Measurements from ENCODE around the gene NEK3.
"Not testable (repeated sequence)": the region's sequence is repeated elsewhere in the genome, so short reads cannot be mapped to it uniquely, and the experiment has no call there.

The NEK3 gene

DNA sequence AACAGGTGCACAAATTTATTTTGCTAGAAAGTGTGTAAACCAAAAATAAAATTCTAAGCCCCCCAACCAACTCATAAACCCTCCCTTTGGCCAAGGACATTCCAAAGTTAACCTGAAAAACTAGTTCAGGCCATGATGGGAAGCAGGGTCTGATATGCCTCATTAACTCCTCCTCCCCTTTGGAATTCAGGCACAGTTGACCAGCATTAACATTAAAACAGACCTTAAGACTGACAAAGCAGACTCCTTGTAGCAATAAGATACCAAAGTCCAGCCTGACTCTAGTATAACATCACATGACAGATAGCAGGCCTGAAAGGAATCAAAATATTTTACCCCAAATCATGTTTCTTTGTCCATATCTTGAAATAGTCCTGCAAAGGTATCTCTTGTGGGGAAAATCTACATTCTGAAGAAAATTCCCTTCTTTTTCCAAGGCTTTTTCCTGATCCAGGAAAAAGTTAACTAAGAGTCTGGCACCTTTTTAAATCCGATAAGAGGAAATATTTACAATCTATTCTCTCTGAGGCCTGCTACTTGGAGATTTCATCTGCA lies 50.2 kb downstream of the NEK3 start:
- DNase-seq, result no peak

DNA sequence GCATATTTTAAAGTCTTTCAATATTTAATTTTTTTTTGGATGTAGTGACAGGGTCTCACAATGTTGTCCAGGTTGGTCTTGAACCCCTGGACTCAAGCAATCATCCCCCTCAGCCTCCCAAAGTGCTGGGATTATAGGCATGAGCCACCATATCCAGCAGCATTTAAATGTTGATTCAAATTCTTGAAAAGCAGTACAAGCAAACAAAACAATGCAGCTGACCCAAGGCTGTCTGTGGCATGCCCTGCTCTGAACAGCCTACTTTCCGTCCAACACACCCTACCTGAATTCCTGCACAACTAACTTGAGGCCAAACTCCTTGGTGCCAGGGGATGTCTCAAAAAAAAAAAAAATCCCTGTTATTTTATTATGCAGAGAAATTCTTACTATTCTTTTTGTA lies 53.6 kb downstream of the NEK3 start:
- DNase-seq, result no peak

DNA sequence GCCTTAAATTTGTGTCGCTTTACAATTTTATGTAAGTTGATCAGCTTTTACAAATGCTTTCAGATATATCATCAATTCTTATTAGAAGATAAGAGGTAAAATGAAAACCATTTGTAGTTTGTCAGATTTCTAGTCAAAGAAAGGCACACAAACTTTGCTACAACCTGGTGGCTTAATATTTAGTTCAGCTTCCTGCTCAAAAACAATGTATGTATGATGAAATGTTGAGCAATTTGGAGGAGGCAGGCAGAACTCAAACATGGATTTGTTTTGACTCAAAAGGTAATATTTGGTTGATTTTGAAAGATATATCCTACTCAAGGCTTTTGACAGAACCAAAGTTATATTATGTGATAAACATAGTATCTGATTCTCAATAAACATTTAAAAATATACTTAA lies 54.8 kb downstream of the NEK3 start:
- DNase-seq, result peak; percentile 10

DNA sequence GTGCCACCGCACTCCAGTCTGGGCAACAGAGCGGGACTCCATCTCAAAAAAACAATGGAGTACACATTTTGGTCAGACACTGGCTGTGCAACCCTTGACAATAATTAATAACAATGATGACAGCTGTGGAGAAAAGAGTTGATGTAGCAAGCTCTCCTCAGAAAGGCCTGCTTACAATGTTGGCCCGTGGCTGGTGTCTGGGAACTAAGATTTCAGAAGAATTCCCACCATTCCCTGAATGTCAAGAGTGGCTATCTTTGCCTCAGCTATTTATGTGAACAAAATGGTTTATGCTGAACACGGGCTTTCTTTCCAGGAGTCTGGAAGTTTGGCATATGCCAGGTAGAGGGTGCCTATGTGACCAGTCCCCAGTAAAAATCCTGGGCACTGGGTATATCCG lies 56.0 kb downstream of the NEK3 start:
- DNase-seq, result no peak

DNA sequence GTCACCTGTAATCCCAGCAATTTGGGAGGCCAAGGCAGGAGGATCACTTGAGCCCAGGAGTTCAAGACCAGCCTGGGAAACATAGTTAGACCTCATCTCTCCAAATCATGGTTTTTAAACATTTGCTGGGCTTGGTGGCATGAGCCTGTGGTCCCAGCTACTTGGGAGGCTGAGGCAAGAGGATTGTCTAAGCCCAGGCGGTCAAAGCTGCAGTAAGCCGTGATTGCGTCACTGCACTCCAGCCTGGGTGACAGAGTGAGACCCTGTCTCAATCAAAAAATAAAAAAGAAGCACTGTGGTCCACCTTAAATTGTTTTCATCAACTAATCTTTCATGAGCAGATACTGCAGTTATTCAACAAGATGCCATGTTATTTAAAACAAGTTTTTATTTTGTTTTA lies 57.0 kb downstream of the NEK3 start:
- DNase-seq, result not testable (repeated sequence)

DNA sequence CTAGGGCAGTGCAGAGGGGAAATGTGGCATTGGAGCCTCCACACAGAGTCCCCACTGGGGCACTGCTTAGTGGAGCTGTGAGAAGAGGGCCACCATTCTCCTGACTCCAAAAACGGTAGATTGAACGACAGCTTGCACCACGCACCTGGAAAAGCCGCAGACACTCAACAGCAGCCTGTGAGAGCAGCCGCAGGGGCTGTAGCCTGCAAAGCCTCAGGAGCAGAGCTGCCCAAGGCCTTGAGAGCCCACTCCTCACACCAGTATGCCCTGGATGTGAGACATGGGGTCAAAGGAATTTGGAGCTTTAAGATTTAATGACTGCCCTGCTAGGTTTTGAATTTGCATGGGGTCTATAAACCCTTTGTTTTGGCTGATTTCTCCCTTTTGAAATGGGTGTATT lies 62.2 kb downstream of the NEK3 start:
- no peak for DNase-seq

DNA sequence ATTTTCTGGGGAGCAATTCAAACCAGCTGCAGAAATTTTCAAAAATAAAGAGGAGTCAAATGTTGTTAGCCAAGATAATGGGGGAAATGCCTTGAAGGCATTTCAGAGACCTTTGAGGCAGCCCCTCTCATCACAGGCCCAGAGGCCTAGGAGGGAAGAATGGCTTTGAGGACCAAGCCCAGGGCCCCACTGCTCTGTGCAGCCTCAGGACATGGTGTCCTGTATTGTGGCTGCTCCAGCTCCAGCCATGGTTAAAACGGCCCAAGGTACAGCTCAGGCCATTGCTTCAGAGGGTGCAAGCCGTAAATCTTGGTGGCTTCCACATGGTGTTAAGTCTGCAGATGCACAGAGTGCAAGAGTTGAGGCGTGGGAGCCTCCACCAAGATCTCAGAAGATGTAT lies 62.6 kb downstream of the NEK3 start:
- no peak for DNase-seq

DNA sequence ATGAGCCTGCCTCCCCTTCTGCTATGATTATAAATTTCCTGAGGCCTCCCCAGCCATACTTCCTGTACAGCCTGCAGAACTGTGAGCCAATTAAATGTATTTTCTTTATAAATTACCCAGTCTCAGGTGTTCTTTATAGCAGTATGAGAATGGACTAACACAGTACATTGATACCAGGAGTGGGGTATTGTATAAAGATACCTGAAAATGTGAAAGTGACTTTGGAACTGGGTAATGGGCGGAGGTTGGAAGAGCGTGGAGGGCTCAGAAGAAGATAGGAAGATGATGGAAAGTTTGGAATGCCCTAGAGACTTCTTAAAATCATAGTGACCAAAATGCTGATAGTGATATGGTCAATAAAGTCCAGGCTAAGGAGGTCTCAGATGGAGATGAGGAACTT lies 63.3 kb downstream of the NEK3 start:
- no peak for DNase-seq

DNA sequence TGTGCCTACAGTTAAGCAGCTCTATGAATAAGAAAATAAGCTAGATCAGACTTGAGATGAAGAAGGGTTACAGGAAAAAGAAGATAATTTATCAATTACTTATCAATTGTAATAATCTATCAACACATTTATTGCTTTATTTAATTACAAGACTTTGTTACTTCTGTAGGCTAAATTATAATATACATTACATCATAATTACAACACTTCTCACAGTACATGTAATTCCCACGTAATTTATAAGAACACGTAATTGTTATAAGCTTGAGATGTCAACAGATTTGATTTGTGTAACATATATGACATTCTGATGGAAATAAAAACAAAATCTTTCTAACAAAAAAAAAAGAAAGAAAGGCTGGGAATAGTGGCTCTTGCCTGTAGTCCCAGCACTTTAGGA lies 67.3 kb downstream of the NEK3 start:
- DNase-seq, result no peak

DNA sequence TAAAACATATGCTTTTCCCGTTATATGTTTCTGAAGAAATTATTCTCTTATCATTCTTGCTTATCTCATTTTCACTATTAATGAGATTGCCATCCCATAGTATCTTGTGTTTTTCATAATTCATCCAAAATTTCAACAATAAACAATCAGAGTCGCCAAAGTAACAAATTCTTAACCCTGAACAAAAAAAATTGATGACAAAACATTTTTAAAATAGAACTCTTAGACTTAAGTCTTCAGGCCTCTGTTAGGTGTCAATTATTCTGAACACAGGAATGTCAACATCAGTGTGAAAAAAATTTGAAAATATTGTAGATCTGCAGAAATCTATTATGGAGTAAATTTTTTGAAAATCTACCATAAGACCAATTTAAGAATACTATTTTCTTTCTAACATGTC lies 67.9 kb downstream of the NEK3 start:
- DNase-seq, result no peak

DNA sequence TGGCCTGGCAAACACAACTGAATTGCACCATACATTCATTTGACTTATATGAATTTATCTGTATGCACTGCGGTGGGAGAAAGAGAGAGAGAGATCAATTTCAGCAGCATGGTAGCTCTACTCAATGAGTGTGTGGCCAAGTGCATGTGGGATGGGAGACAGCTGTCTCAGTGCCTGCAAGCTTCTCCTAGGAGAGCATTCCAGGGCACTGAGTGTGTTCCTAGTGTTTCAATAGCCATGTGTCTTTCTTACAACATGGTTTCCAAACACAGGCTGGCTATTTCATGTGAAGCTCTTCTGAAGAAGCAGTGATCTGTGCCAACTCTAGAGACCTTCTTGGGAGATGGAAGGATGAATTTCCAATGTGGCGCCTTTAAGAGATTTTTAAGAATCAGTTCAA lies 74.0 kb downstream of the NEK3 start:
- no peak for DNase-seq

DNA sequence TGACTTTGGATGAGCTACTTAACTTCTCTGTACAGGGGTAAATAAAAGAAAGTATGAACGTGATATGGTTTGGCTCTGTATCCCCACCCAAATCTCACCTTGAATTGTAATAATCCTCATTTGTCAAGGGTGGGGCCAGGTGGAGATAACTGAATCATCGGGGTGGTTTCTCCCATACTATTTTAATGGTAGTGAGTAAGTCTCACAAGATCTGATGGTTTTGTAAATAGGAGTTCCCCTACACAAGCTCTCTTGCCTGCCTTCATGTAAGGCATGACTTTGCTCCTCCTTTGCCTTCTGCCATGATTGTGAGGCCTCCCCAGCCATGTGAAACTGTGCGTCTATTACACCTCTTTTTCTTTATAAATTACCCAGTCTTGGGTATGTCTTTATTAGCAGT lies 74.4 kb downstream of the NEK3 start:
- not testable (repeated sequence) for DNase-seq
